K562 (cell line): ENCODE data around the gene ATF3. TPM values are rescaled to one million over a fixed set of nuclear protein-coding genes. Genes with fewer than 3 reads are reported as not detected.

Source experiments
- ADNP ChIP-seq: fragments of 200-800 bp; sonication (Bioruptor generic); IDR thresholded peaks from 2 replicates; pipeline ENCODE4 v1.6.1; 2016; ENCODE audit warnings: missing genetic modification characterization, missing compliant biosample characterization
- AFF1 ChIP-seq, 2 experiments: fragments of 450-650 bp; IDR thresholded peaks; 2 replicates each; pipeline ENCODE4 v1.6.1; 2018; ENCODE audit warnings: mild to moderate bottlenecking in 2 of 2, low read depth in 1 of 2; ENCODE audit not compliant: partially characterized antibody in 2 of 2
- ESRRB ChIP-seq: fragments of 250-450 bp; sonication (Bioruptor Pico); IDR thresholded peaks from 2 replicates; pipeline ENCODE4 v1.5.0; 2020; ENCODE audit warnings: mild to moderate bottlenecking, moderate library complexity, borderline replicate concordance
- FOS ChIP-seq: IDR thresholded peaks from 3 replicates; pipeline ENCODE4 v1.6.1; 2011; ENCODE audit not compliant: insufficient read length; ENCODE audit errors: extremely low read depth
- MIER1 ChIP-seq: fragments of 450-650 bp; IDR thresholded peaks from 2 replicates; pipeline ENCODE4 v1.6.1; 2016; ENCODE audit warnings: antibody characterized with exemption, mild to moderate bottlenecking, low read depth
- MITF ChIP-seq: IDR thresholded peaks from 2 replicates; pipeline ENCODE4 v1.6.1; 2014; ENCODE audit warnings: antibody characterized with exemption
- PRDM10 ChIP-seq: fragments of 450-650 bp; IDR thresholded peaks from 2 replicates; pipeline ENCODE4 v1.6.1; 2018; ENCODE audit not compliant: partially characterized antibody
- RBM15 ChIP-seq: fragments of 200-400 bp; formaldehyde crosslinking; IDR thresholded peaks from 2 replicates; pipeline ENCODE4 v1.6.1; 2018; ENCODE audit warnings: mild to moderate bottlenecking, low read length, moderate library complexity; ENCODE audit not compliant: insufficient read depth
- SAFB ChIP-seq: fragments of 200-400 bp; formaldehyde crosslinking; IDR thresholded peaks from 2 replicates; pipeline ENCODE4 v1.6.1; 2017; ENCODE audit warnings: low read depth, low read length, borderline replicate concordance
- XRCC4 ChIP-seq: IDR thresholded peaks from one replicate; pipeline ENCODE4 v1.6.1; 2011; ENCODE audit not compliant: insufficient read depth, insufficient read length; ENCODE audit errors: extremely low read depth
- ZBTB33 ChIP-seq: sonication (generic); formaldehyde crosslinking; IDR thresholded peaks from 2 replicates; pipeline ENCODE4 v1.8.1; 2023; ENCODE audit warnings: mild to moderate bottlenecking, missing genetic modification reagents
- ZNF398 ChIP-seq: fragments of 250-450 bp; sonication (Bioruptor Pico); IDR thresholded peaks from 2 replicates; pipeline ENCODE4 v1.8.0; 2021; ENCODE audit warnings: moderate library complexity, mild to moderate bottlenecking, inconsistent platforms
- ZNF830 ChIP-seq: fragments of 250-450 bp; sonication (Bioruptor Pico); IDR thresholded peaks from 2 replicates; pipeline ENCODE4 v1.5.0; 2021; ENCODE audit warnings: mild to moderate bottlenecking
- polyA plus RNA-seq, 8 experiments: library from polyadenylated mRNA; depleted of rRNA in 4 of 8; stranded (reverse) in 5 of 8; unstranded in 3 of 8; fragments of >200 nt; fragmentation: Nextera tagmentation in 2 of 8; fragmentation: Illumina TruSeq in 1 of 8; extraction: Ambion mirVana in 2 of 8; extraction: Trizol in 1 of 8; gene quantifications; 2 replicates each; pipeline versions ENCODE4 v1.2.1 to v1.2.3, GENCODE V29; 2011 to 2014; ENCODE audit warnings: inconsistent platforms in 1 of 8, missing spikeins in 1 of 8
- total RNA-seq, 7 experiments: library from RNA; depleted of rRNA in 6 of 7; stranded (reverse); fragments of >200 nt in 6 of 7; fragmentation: Illumina TruSeq in 2 of 7; extraction: Trizol in 2 of 7; gene quantifications; 2 replicates each; pipeline versions ENCODE4 v1.2.1 to v1.2.3, GENCODE V29; 2011 to 2021; ENCODE audit warnings: low replicate concordance in 1 of 7

ATF3 gene
- total and polyA plus RNA-seq, 9 of the 15 experiments (the other 6 are each of a cell fraction or from before 2014, with no cell fraction given), result 3.5 to 28.2 (median 19.8) TPM

- peak in 1 of 2 experiments; percentile 44 for TF ChIP-seq AFF1 (IDR thresholded peaks at IDR 0.05; ENCODE audit: low read depth in 1 of 2, partially characterized antibody in 2 of 2)
- TF ChIP-seq MIER1, result no peak
- no peak for TF ChIP-seq XRCC4
- TF ChIP-seq ZNF398 (CRISPR knock-in tag), result no peak
- no peak for TF ChIP-seq ADNP (tag)
- TF ChIP-seq PRDM10, result peak; percentile 57
- no peak for TF ChIP-seq MITF
- 0 out of 2 replicates have a peak, but pooled peaks have one; percentile 38 for TF ChIP-seq ZBTB33 (CRISPR knock-in tag)
- TF ChIP-seq RBM15, result no peak
- no peak for TF ChIP-seq FOS
- no peak for TF ChIP-seq SAFB
- TF ChIP-seq ESRRB (CRISPR knock-in tag), result no peak
- TF ChIP-seq ZNF830 (CRISPR knock-in tag), result peak; percentile 95
These were observed at the start of gene ATF3 (continued) for GRCh38 chr1:212608392-212608958.
